HG03342 (cell line): ENCODE measurements around the gene CR2.
A peak's percentile ranks its signal among the peaks of the same experiment; 100 is the strongest.
"Not testable (repeated sequence)": the region's sequence is repeated elsewhere in the genome, so short reads cannot be mapped to it uniquely, and the experiment has no call there.

Source experiments
- ATAC-seq: cut with Tn5 transposase; IDR thresholded peaks from one replicate; pipeline ENCODE4 v1.9.1; 2021; ENCODE audit warnings: mild to moderate bottlenecking, moderate library complexity; ENCODE audit not compliant: unreplicated experiment

Gene CR2

GRCh38 chr1:207454046-207454964, at the start of gene CR2:
CR2 (plus strand) TSS chr1:207454328; CDS start chr1:207454419, 91 bp downstream.
- ATAC-seq = peak; percentile 77

- ATAC-seq = no peak
These were observed 49.1 kb upstream of the CR2 start for GRCh38 chr1:207404849-207405525.

DNA sequence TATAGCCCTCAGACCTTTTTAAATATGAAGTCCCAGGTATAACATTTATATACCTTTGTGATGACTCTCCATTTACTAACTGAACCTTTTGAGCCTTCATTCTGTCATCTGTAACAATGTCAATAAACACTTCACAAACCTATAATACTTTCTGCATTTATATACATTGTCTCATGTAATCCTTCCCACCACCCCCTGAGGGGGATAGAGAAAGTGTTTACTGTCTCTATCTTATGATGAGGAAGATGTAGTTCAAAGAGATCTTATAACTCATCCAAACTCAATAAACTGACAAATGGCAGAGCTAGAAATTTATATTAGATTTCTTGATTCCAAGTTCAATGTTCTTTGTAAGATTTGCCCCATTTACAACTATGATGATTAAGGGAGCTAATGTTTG, 48.3 kb upstream of the CR2 start:
- no peak for ATAC-seq

- no peak for ATAC-seq
These were observed 46.4 kb upstream of the CR2 start for GRCh38 chr1:207407655-207408260.

- no peak for ATAC-seq
These were observed 41.3 kb upstream of the CR2 start for GRCh38 chr1:207412845-207413244.

GRCh38 chr1:207414606-207415108, 39.5 kb upstream of the CR2 start:
- peak; percentile 92 for ATAC-seq

GRCh38 chr1:207417076-207417475, 37.1 kb upstream of the CR2 start:
- no peak for ATAC-seq

GRCh38 chr1:207418351-207418750, 35.8 kb upstream of the CR2 start:
- ATAC-seq = no peak

GRCh38 chr1:207420109-207420508, 34.0 kb upstream of the CR2 start:
- no peak for ATAC-seq

DNA sequence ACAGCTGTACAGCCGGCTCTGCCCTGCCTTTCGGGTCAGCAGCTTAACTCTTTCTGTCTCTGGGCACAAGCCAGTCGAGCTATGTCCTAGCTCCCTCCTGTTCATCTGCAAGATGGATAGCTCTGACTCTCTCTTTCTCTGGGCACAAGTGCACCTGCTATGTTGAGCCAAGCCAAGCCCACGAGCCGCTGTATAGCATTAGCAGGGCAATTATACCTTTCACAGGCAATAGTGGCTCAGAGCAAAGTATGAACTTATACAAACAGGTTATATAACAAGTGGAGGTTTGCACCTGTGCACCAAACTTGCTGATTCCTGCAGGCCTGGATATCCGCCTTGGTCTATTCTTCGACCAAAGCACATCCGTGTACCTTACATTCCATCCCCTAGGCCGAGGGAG, 33.0 kb upstream of the CR2 start:
- no peak for ATAC-seq

GRCh38 chr1:207423560-207424292, 30.4 kb upstream of the CR2 start:
- no peak for ATAC-seq

DNA sequence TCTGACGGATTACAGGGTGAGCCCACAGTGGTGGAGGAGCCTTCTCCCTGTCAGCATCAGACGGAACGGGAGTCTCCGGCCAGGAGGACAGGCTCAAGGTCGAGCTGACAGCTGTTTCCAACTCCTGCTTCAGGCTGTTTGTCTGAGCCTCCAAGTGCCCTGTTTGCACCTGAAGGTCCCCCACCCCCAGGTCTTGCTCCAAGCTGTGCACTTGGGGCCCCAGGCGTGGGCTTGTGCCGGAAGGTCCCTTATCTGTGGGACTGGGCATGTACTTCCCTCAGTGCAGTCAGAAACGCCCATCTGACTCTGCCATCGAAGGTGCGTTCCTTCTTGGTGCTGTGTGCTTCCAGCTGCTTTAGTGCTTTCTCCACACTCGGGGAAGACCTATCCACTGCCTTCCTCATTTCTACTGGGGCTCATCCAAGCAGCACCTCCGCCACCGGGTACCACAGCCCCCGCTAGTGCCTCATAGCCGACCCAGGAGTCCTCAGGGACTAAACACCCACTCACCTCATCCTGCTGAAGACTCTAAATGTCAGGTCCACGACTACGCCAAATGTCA, 29.5 kb upstream of the CR2 start:
- ATAC-seq = no peak

DNA sequence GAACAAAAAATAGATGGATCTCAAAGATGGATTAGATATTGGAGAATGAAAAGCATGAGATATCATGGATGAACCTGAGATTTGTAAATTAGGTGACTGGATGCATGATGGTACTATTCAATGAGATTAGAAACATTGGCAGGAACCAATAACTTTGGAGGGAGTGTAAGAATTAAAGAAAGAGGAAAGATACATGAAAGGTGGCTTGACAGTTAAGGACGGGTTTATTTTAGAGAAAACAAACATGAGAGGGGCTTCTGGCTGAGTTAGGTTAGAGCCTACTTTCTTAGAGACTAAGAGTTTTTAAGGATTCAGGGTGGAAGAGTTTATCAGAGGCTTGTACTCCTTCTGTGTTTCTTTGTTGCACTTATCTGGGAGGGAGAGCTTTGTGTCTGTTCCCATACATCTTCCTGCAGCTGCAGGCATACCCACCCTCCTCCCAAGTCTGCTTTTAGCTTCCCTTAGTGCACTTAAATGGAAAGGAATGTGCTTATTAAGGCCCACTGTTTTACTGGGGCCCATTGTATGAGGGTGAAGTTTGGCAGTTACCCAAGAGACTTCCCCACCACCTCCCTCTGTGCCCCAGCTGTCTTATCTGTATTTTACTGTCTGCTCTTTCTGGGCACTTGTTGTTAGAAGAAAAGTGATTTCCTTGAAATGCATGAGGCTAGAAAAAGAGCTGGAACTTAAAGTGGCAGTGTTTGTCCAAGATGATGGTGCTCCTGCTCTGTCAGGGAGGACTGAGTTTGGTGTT, 26.1 kb upstream of the CR2 start:
- ATAC-seq = no peak

- ATAC-seq = no peak
These were observed 25.3 kb upstream of the CR2 start for GRCh38 chr1:207428783-207429182.

DNA sequence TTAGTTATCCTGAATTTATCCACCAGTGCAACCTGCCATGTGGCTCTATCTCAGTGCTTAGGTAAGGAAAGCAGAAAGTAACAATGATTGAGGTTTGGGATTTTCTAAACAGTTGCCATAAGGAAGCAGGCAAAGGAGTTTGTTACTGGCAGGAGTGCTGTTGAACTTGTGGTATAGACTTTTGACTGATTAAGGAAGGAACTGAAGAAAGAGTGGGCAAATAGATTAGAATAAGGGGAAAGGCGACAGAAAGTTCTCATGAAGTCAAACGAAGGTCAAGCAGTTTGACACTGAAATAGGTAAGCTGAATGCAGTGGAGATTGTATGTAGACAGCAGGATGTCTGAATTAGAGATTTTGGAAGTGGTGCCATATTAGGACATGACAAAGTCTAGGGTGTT, 24.2 kb upstream of the CR2 start:
- ATAC-seq = no peak

- no peak for ATAC-seq
These were observed 23.5 kb upstream of the CR2 start for GRCh38 chr1:207430602-207431001.

GRCh38 chr1:207431508-207431907, 22.6 kb upstream of the CR2 start:
- no peak for ATAC-seq

DNA sequence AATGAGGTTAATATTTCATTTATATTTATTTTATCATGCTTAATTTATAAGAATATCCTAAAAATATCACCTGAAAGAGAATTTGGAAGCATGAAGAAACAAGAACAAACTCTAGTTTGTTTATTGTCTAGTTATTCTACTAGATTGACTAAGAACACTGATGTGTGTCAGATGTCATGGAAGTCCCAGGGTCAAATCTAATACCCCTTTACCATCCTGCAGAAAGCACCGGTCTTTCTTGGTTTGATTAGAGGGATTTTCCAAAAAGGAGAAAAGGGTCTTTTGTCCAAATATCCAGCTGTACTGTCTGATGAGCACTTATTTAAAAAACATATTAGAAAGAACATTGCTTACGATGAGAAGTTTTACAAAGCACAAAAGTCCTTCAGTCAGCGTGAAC, 20.7 kb upstream of the CR2 start:
- ATAC-seq = no peak

DNA sequence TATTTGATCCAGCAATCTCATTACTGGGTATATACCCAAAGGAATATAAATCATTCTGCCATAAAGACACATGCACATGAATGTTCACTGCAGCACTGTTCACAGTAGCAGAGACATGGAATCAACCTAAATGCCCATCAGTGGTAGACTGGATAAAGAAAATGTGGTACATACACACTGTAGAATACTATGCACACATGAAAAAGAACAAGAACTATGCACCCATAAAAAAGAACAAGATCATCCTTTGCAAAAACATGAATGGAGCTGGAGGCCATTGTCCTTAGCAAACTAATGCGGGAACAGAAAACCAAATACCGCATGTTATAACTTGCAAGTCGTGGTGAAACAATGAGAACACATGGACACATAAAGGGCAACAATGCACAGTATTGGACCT, 17.4 kb upstream of the CR2 start:
- not testable (repeated sequence) for ATAC-seq

GRCh38 chr1:207440626-207441025, 13.5 kb upstream of the CR2 start:
- no peak for ATAC-seq
